Activated CD8-positive, alpha-beta memory T cell treated with anti-CD3 and anti-CD28 coated beads for 1 hour (primary cell): Measurements from ENCODE around the gene CLCN5.
"Not testable (repeated sequence)": the region's sequence is repeated elsewhere in the genome, so short reads cannot be mapped to it uniquely, and the experiment has no call there.

Experiments
- DNase-seq, 2 donors: peaks; one replicate each; pipeline ENCODE4 v3.0.0-alpha.2; 2020; ENCODE audit warnings: low read depth in 1 of 2; ENCODE audit errors: extremely low read depth in 1 of 2

CLCN5 gene

DNA sequence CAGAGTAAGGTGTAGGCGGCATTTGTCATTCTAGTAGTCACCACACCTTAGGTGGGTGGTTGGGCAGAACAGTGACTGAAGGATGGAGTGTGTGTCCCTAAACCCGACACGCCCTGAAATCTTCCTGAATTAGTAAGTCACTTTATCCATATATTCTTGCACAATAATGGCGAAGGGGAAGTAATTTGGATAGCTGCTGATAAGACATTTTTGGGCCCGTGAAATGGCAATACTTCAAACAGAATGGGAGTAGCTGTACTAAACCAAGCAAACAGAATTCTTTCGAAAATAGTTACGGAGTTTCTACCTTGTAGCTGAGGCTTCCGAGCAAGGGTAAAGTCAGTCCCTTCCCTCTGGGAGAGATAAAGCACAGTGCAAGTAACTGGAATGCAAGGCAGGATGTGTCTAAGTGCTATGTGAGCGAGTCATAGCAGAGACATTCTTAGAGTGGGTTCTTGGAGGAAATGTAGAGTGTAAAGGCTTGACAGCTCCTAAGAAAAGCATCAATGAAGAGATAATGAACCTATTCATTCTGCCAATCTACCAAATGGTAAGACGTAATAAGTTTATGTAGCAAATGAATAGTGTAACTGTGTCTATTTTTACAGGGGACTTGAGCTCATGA is 72.8 kb downstream of the CLCN5 start:
- no peak for DNase-seq

GRCh38 chrX:49995795-49996455 is 73.5 kb downstream of the CLCN5 start:
- DNase-seq: no peak

- DNase-seq: no peak
These were observed 74.1 kb downstream of the CLCN5 start for GRCh38 chrX:49996474-49996873.

DNA sequence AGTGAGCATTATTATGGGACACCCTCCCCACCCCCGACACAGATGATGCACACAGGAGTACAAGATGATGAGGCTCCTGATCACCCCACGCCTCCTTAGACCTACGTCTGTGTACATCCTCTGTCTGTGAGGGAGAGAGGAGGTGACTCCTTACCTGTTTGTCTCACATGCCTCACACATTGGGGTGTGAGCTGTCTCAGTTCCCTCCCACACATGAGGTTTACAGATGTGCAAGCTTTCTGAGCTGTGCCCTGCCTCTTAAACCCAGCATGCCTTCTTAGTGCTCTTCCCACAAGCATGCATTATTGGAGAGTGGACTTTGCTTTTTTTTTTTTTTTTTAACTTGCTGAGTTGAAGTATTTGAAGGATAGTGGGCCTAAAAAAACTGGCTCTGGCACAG is 76.7 kb downstream of the CLCN5 start:
- DNase-seq: no peak

DNA sequence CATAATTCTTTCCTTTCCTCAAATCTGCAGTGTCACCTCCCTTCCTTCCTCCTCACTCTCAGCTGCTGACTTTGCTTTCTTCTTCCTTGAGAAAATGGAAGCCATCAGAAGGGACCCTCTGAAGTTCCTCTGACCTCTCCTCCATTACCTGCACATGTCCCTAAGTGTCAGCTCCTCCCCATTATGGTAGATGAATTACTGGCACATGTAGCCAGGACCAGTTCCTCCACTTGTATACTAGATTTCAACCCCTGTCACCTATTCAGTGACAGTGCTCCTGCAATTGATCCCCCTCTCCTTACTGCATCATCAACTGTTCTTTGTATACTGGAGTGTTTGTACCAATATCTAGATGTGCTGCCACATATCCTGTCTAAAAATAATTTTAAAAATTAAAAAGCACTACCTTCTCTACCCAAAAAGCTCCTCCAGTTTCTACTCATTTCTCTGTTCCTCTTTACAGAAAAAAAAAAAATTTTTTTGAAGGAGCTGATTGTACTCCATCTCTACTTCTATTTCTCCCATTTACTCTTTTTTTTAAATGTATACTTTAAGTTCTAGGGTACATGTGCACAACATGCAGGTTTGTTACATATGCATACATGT is 78.6 kb downstream of the CLCN5 start:
- no peak for DNase-seq

GRCh38 chrX:50002067-50002714 is 79.8 kb downstream of the CLCN5 start:
- no peak for DNase-seq

DNA sequence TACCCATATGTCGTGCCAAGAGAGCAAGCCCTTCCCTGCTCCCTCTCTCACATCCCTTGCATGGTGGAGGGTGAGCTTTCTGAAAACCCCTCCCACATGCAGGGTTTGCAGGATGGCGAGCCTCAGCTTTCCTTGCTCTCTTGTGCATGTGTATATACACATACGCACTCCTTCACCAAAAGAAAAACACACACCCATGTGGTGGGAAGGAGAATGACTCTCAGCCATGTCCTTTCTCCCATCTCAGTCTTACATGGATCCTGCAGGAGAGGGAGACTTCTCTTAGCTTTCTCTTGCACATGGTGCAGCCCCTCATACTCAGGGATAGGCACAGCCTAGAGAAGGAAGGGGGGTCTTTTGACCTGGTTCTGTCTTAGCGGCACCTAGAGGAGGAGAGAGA is 81.1 kb downstream of the CLCN5 start:
- DNase-seq: no peak

- no peak for DNase-seq
These were observed 81.5 kb downstream of the CLCN5 start for GRCh38 chrX:50003927-50004326.

DNA sequence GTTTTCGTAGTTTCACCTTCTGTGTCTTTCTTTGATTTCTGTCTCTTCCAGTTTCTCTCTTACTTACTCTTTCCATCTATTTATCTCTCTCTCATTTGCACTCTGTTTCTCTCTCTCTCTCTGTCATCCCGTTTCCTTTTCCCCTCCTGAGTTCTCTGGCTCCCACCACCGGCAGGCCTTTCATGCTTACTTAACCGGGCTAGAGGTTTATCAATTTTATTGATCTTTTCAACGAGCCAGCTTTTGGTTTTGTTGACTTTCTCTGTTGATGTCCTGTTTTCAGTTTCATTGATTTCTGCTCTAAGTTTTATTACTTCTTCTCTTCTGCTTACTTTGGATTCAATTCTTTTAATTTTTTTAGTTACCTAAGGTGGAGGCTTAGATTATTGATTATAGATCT is 103.2 kb downstream of the CLCN5 start:
- not testable (repeated sequence) for DNase-seq

- DNase-seq: no peak
These were observed 112.7 kb downstream of the CLCN5 start for GRCh38 chrX:50035126-50035525.

DNA sequence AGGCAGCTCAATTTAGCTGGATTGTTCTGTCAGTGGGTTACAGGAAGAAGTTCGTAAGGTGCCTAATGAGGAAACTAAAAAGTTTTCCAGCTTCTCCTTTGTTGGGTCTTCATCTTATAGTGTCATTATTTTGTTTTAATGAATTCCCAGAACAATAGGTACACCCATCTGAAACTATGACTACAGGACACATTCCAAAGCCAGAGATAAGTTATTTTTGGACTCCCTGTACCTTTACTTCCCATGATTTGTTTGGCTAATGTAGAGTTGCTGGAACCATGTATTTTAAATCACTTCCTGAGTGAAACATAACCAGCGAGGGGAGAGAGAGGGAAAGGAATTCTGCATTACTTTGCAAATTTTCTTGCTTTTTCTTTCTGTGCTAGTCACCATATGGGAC is 114.0 kb downstream of the CLCN5 start:
- no peak for DNase-seq

DNA sequence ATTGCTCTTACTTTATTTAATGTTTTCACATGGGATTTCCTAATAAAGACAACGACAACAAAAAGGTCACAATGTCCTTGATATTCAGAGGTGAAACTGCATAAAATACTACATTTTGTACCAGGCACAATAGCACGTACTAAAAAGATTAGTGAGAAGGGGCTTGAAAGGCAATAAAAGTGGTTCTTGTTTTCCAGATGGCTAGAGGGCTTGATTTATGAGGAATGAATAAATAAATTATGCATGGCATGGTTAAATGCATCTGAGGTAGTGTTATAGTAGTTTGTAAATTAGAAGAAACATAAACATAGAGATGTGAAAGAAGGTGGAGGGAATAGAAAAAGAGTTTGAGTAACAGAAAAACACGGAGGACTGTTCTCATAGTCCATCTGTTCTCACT is 123.4 kb downstream of the CLCN5 start:
- no peak for DNase-seq

DNA sequence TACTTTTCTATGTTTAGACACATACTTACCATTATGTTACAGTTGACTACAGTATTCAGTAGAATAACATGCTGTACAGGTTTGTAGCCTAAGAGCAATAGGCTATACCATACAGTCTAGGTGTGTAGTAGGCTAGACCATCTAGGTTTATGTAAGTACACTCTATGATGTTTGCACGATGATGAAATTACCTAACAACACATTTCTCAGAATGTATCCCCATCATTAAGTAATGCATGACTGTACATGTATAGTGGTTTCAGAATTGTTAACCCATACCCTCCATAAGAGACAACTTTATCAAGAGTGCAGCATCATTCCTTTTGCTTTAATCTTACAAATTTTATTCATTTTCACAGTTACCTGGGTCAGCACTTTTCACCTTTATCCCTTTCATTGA is 126.8 kb downstream of the CLCN5 start:
- no peak for DNase-seq

DNA sequence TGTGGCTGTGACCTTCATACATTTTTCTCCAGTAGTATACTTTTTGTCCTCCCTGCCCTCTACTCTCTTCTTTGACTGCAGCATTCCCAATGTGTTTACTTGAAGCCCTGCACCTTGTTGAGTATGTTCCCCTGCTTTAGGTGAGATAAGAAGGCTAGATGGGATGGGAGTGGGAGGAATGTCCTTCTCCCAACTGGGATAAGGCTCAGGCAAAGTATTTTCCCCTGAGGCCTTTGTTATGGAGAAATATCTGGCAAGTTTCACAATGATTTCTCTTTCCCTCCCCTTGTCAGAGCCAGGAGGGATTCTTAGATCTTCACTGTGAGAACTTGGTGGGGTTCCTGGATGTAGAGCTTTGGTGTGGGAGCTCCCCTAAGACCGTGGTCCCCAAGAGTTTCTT is 131.8 kb downstream of the CLCN5 start:
- DNase-seq: no peak

- DNase-seq: no peak
These were observed 144.0 kb downstream of the CLCN5 start for GRCh38 chrX:50066318-50066937.

DNA sequence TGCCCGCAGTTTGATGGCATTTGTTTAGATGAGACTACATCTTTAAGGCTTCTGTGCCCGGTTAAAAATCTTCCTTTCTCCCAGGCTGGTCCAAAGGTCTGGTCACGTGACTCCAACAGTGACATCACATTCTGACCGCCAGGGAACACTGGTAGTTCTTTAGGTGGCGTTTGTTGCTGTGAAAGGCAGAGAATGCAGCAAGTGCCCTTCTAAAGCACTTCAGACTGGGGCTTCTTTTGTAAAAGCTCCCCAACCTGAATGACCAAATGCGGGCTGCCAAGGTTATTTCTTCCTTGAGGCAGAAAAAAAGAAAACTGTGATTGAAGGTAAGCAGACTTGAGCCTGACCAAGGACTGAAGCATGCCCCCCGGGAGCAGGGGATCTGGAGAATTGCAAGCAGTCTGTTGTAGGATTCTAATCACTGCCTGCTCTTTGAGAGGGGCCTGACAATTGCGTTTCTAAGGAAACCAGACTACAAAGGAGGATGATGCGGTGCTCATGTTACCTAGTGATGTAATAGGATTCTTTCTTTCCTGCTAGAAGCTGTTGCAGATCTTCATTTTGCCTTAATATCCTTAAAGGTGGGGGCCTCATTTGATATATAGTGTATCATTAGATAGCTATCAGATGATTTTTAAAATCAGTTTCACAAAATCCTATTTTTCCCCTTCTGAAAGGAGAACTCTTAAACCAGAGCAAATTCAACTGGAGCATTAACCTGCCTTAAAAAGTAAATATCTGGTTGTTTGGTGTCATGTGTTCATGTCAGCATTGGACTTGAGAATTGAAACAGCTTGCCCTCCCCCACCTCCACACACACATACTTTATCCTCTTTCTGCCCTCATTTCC is 145.3 kb downstream of the CLCN5 start:
- DNase-seq: no peak

- DNase-seq: no peak
These were observed 145.8 kb downstream of the CLCN5 start for GRCh38 chrX:50068285-50068563.

GRCh38 chrX:50068893-50069292 is 146.5 kb downstream of the CLCN5 start:
- DNase-seq: no peak

- DNase-seq: no peak
These were observed 149.1 kb downstream of the CLCN5 start for GRCh38 chrX:50071494-50071893.

DNA sequence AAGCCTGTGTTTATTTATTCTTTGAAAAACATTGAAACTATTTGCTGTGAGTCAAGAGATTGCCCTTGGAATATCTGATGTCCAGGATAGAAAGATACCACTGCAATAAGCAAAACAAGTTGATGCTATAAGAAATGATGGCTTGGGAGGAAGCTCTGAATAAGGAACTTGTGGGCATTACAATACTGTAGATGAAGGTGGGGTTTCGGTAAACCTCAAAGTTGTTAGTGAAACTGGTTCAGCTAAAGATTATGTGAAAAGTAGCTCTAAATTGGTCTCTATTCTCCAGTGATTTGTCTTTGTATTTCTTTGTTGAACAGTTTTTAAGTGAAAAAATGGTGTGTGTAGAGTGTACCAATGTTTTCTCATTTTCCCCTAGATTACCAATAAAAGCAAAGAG is 149.7 kb downstream of the CLCN5 start:
- no peak for DNase-seq

GRCh38 chrX:50073601-50074000 is 151.2 kb downstream of the CLCN5 start:
- DNase-seq: no peak
